Gastrocnemius medialis (tissue), 4 donors: ENCODE measurements around the gene PSMC3. TPM values are rescaled to one million over a fixed set of nuclear protein-coding genes. Genes with fewer than 3 reads are reported as not detected.

ENCODE experiments used
- ATAC-seq, 2 donors: fragments of 150-250 bp; one replicate each; pipeline ENCODE4 v1.9.1; 2016
- DNase-seq, 2 donors: peaks; one replicate each; pipeline ENCODE4 v3.0.0-alpha.2; 2019
- H3K27ac ChIP-seq, 4 donors: fragments of 200-600 bp; sonication (generic); 1 replicate in 1 of 4; 2 replicates in 3 of 4; pipeline ENCODE4 v1.5.1; 2016 to 2018; ENCODE audit warnings: mild to moderate bottlenecking in 2 of 4, moderate library complexity in 1 of 4
- H3K27me3 ChIP-seq, 3 donors: fragments of 200-600 bp; sonication (generic) in 2 of 3; 1 replicate in 1 of 3; 2 replicates in 2 of 3; pipeline versions ENCODE4 v1.5.1 to v1.6.0; 2016 to 2019; ENCODE audit warnings: mild to moderate bottlenecking in 1 of 3, moderate library complexity in 1 of 3
- H3K36me3 ChIP-seq, 2 donors: fragments of 200-600 bp; sonication (generic) in 1 of 2; one replicate each; pipeline ENCODE4 v1.5.1; 2017 to 2018
- H3K4me1 ChIP-seq, 2 donors: fragments of 200-600 bp; sonication (generic) in 1 of 2; one replicate each; pipeline ENCODE4 v1.5.1; 2016 to 2017; ENCODE audit warnings: mild to moderate bottlenecking in 2 of 2
- H3K4me3 ChIP-seq, 4 donors: fragments of 200-600 bp; sonication (generic) in 3 of 4; 1 replicate in 1 of 4; 2 replicates in 3 of 4; pipeline ENCODE4 v1.5.1; 2016 to 2019; ENCODE audit warnings: mild to moderate bottlenecking in 2 of 4
- H3K9me3 ChIP-seq, 3 donors: fragments of 200-600 bp; sonication (generic) in 2 of 3; 1 replicate in 1 of 3; 2 replicates in 2 of 3; pipeline ENCODE4 v1.5.1; 2016 to 2019
- CTCF ChIP-seq, 5 experiments: fragments of 450-650 bp in 3 of 5; fragments of 200-600 bp in 2 of 5; sonication (generic) in 2 of 5; IDR thresholded peaks in 4 of 5; conservative IDR thresholded peaks in 1 of 5; 1 replicate in 4 of 5; 2 replicates in 1 of 5; pipeline ENCODE4 v1.5.1; 2016 to 2019; ENCODE audit warnings: antibody characterized with exemption in 5 of 5, mild to moderate bottlenecking in 3 of 5, moderate library complexity in 3 of 5
- POLR2A ChIP-seq, 2 donors: fragments of 450-650 bp; IDR thresholded peaks; one replicate each; pipeline ENCODE4 v1.6.1; 2017; ENCODE audit warnings: antibody characterized with exemption in 2 of 2, mild to moderate bottlenecking in 2 of 2, moderate library complexity in 2 of 2
- in situ Hi-C, 4 donors: fragments of 200-750 bp; cut with MboI; loops; one replicate each; pipeline versions ENCODE4 v1.15.0 to v1.8.0; 2017; ENCODE audit warnings: low sequenced_read_pairs in 4 of 4
- intact Hi-C: fragments of 100-400 bp; cut with DNase I; formaldehyde crosslinking; loops from one replicate; pipeline ENCODE4 v1.15.1; 2023; ENCODE audit warnings: low total_unique reads
- total RNA-seq, 4 donors: library from RNA; depleted of rRNA; stranded (reverse); fragments of >200 nt; gene quantifications; one replicate each; pipeline versions ENCODE4 v1.1.0 to v1.2.3, GENCODE V29; 2016

The PSMC3 gene
- total RNA-seq, 4 donors from 2014 or later = 243 to 350 (median 329) TPM

- H3K27me3 ChIP-seq = no peaks in the 10 kb centered on the region
- ATAC-seq (peak; percentile 89 to 92), DNase-seq (peak; percentile 57 to 77)
- H3K9me3 ChIP-seq = no peaks in the 10 kb centered on the region
- no peaks in the 10 kb centered on the region for H3K36me3 ChIP-seq
- peak overlapping the region; percentile 49 to 82 (median 80) for H3K27ac ChIP-seq
- H3K4me3 ChIP-seq = peak overlapping the region in 1 of 4 donors; percentile 7
- in situ Hi-C loops = no loop called here
- intact Hi-C loops = no loop called here
- no peak for TF ChIP-seq CTCF (IDR thresholded peaks at IDR 0.05 in 4 of 5, conservative IDR thresholded peaks at IDR 0.05 in 1 of 5)
- TF ChIP-seq POLR2A (IDR thresholded peaks at IDR 0.05) = no peak
- peaks cover 6 to 22% of the 10 kb centered on the region in 2 donors for H3K4me1 ChIP-seq
Observed at GRCh38 chr11:47393163-47394049, 32.8 kb downstream of the PSMC3 start.

- peak overlapping the region in 3 of 4 donors; percentile 78 to 82 (median 82) for H3K27ac ChIP-seq
- no peaks in the 10 kb centered on the region for H3K9me3 ChIP-seq
- peaks cover 6 to 22% of the 10 kb centered on the region in 2 donors for H3K4me1 ChIP-seq
- no peak for TF ChIP-seq POLR2A (IDR thresholded peaks at IDR 0.05)
- no peak for TF ChIP-seq CTCF (IDR thresholded peaks at IDR 0.05 in 4 of 5, conservative IDR thresholded peaks at IDR 0.05 in 1 of 5)
- H3K27me3 ChIP-seq = no peaks in the 10 kb centered on the region
- in situ Hi-C loops = no loop called here
- H3K36me3 ChIP-seq = no peaks in the 10 kb centered on the region
- H3K4me3 ChIP-seq = no peak overlapping the region
- no peak for ATAC-seq
- intact Hi-C loops = no loop called here
- DNase-seq = no peak
Observed at GRCh38 chr11:47392546-47393162, 33.6 kb downstream of the PSMC3 start.

- H3K9me3 ChIP-seq = no peaks in the 10 kb centered on the region
- H3K36me3 ChIP-seq = no peaks in the 10 kb centered on the region
- DNase-seq (no peak), ATAC-seq (no peak)
- in situ Hi-C loops (no loop called here), intact Hi-C loops (no loop called here)
- TF ChIP-seq POLR2A (IDR thresholded peaks at IDR 0.05) = no peak
- TF ChIP-seq CTCF (IDR thresholded peaks at IDR 0.05 in 4 of 5, conservative IDR thresholded peaks at IDR 0.05 in 1 of 5) = no peak
- peaks cover 6 to 22% of the 10 kb centered on the region in 2 donors for H3K4me1 ChIP-seq
- no peaks in the 10 kb centered on the region for H3K27me3 ChIP-seq
- H3K4me3 ChIP-seq = no peak overlapping the region
- H3K27ac ChIP-seq = peak overlapping the region in 2 of 4 donors; percentile 20 to 82
Observed at GRCh38 chr11:47391711-47392432, 34.4 kb downstream of the PSMC3 start.

- TF ChIP-seq POLR2A (IDR thresholded peaks at IDR 0.05) (no peak), CTCF (IDR thresholded peaks at IDR 0.05 in 4 of 5, conservative IDR thresholded peaks at IDR 0.05 in 1 of 5) (no peak)
- Histone ChIP-seq H3K4me1 (peaks cover 6 to 22% of the 10 kb centered on the region in 2 donors), H3K27ac (peak overlapping the region in 1 of 4 donors; percentile 20), H3K9me3 (no peaks in the 10 kb centered on the region), H3K36me3 (no peaks in the 10 kb centered on the region), H3K4me3 (no peak overlapping the region), H3K27me3 (no peaks in the 10 kb centered on the region)
- in situ Hi-C loops = no loop called here
- ATAC-seq (no peak), DNase-seq (no peak)
- intact Hi-C loops = no loop called here
Observed at GRCh38 chr11:47391077-47391583, 35.1 kb downstream of the PSMC3 start.
